A673 (cell line): Measurements from ENCODE around the gene MIDN.

Source experiments
- CTCF ChIP-seq: fragments of 300-800, 200-600 bp; sonication (generic); conservative IDR thresholded peaks from 2 replicates; pipeline ENCODE4 v1.5.1; 2017; ENCODE audit warnings: low read depth, mild to moderate bottlenecking, antibody characterized with exemption, low read length, moderate library complexity, mixed read lengths
- EZH2 ChIP-seq: fragments of 200-600 bp; sonication (generic); IDR thresholded peaks from 2 replicates; pipeline ENCODE4 v1.6.1; 2017; ENCODE audit warnings: borderline replicate concordance, low read depth, mild to moderate bottlenecking, mixed read lengths, antibody characterized with exemption, low read length; ENCODE audit not compliant: poor library complexity, severe bottlenecking

GRCh38 chr19:1249298-1249989 lies 1.1 kb downstream of the MIDN start:
- TF ChIP-seq CTCF (no peak), EZH2 (no peak)
